Measurements from ENCODE around the gene CACTIN. TPM values are rescaled to one million over a fixed set of nuclear protein-coding genes. Genes with fewer than 3 reads are reported as not detected.

Gene CACTIN
- total and polyA plus RNA-seq, 9 donors = 2.7 to 39.1 (median 28.8) TPM

- DNase-seq = no peak
- intact Hi-C loops (cut with DNase I) = no loop called here
- Histone ChIP-seq H3K4me1 (ENCODE audit: insufficient read depth) (peaks cover 4% of the 10 kb centered on the region), H3K27me3 (no peaks in the 10 kb centered on the region), H3K4me3 (peak overlapping the region; percentile 100), H3K27ac (peak overlapping the region; percentile 69 to 96), H3K36me3 (no peaks in the 10 kb centered on the region), H3K9me3 (no peaks in the 10 kb centered on the region)
- TF ChIP-seq CTCF (IDR thresholded peaks at IDR 0.05) = no peak
- WGBS, 3 donors = 1 to 2% (median 2%) methylated on average over 21 of the region's 21 CpGs
Measured at GRCh38 chr19:3625996-3626472, 556 bp downstream of the CACTIN start.

- WGBS, 3 donors = 85 to 91% (median 88%) methylated on average over 34 of the region's 34 CpGs
- Histone ChIP-seq H3K9me3 (no peaks in the 10 kb centered on the region), H3K36me3 (no peaks in the 10 kb centered on the region), H3K27me3 (no peaks in the 10 kb centered on the region), H3K4me3 (no peak overlapping the region), H3K4me1 (ENCODE audit: insufficient read depth) (peaks cover 4% of the 10 kb centered on the region), H3K27ac (no peak overlapping the region)
- intact Hi-C loops (cut with DNase I) = no loop called here
- no peak for DNase-seq
- TF ChIP-seq POLR2A (IDR thresholded peaks at IDR 0.05) (no peak), EP300 (IDR thresholded peaks at IDR 0.05) (no peak)
Measured at GRCh38 chr19:3623716-3624115, 2.9 kb downstream of the CACTIN start.

GRCh38 chr19:3622224-3622623, 4.4 kb downstream of the CACTIN start:
- H3K36me3 ChIP-seq = no peaks in the 10 kb centered on the region
- no peaks in the 10 kb centered on the region for H3K27me3 ChIP-seq
- H3K4me1 ChIP-seq (ENCODE audit: insufficient read depth) = peaks cover 4% of the 10 kb centered on the region
- no peak overlapping the region for H3K27ac ChIP-seq
- intact Hi-C loops (cut with DNase I) = no loop called here
- TF ChIP-seq POLR2A (IDR thresholded peaks at IDR 0.05) (no peak), CTCF (IDR thresholded peaks at IDR 0.05) (no peak), EP300 (IDR thresholded peaks at IDR 0.05) (no peak)
- DNase-seq = no peak
- no peaks in the 10 kb centered on the region for H3K9me3 ChIP-seq
- whole genome bisulfite sequencing, 3 donors = 82 to 88% (median 83%) methylated on average over 12 of the region's 12 CpGs
- no peak overlapping the region for H3K4me3 ChIP-seq

DNA sequence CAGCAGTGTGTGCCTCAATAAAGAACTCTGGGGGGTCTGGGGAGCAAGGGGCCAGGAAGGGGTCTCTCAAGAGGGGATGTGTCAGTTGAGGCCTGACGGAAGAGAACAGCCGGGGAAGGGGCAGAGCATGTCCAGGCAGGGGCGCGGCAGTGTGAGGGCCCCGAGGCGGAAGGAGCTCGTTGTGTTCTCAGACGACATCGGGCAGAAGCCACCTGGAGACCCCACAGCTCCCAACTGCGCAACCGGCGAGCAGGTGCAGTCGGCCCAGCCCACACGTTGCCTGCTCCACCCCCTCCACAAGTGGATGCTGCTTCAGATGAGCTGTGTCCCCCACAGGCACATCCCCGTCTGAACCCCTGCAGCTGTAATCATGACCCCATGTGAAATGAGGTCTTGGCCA, 4.9 kb downstream of the CACTIN start:
- no peak for DNase-seq
- 86 to 92% (median 88%) methylated on average over 15 of the region's 15 CpGs for WGBS, 3 donors
- Histone ChIP-seq H3K36me3 (no peaks in the 10 kb centered on the region), H3K27me3 (no peaks in the 10 kb centered on the region), H3K4me3 (no peak overlapping the region), H3K9me3 (no peaks in the 10 kb centered on the region), H3K4me1 (ENCODE audit: insufficient read depth) (peaks cover 4% of the 10 kb centered on the region), H3K27ac (no peak overlapping the region)
- TF ChIP-seq EP300 (IDR thresholded peaks at IDR 0.05) (no peak), POLR2A (IDR thresholded peaks at IDR 0.05) (no peak), CTCF (IDR thresholded peaks at IDR 0.05) (no peak)
- intact Hi-C loops (cut with DNase I) = no loop called here

- intact Hi-C loops (cut with DNase I) = no loop called here
- Histone ChIP-seq H3K9me3 (no peaks in the 10 kb centered on the region), H3K27me3 (no peaks in the 10 kb centered on the region), H3K4me3 (no peak overlapping the region), H3K4me1 (ENCODE audit: insufficient read depth) (peaks cover 3% of the 10 kb centered on the region), H3K27ac (no peak overlapping the region), H3K36me3 (no peaks in the 10 kb centered on the region)
- DNase-seq = peak in 1 of 5 donors; percentile 21
- WGBS, 3 donors = 79 to 83% (median 82%) methylated on average over 23 to 24 of the region's 24 CpGs
- no peak for TF ChIP-seq POLR2A (IDR thresholded peaks at IDR 0.05)
- TF ChIP-seq CTCF (IDR thresholded peaks at IDR 0.05) = no peak
- no peak for TF ChIP-seq EP300 (IDR thresholded peaks at IDR 0.05)
Measured at GRCh38 chr19:3620817-3621547, 5.6 kb downstream of the CACTIN start.
